K562 (cell line): ENCODE measurements around the gene ZNF618. TPM values are rescaled to one million over a fixed set of nuclear protein-coding genes. Genes with fewer than 3 reads are reported as not detected.

Source experiments
- ATAC-seq: fragments of 200-7000 bp; cut with Tn5 transposase; 3 replicates; pipeline ENCODE4 v1.9.1; 2020; ENCODE audit warnings: moderate library complexity
- BruUV-seq: library from RNA; stranded (reverse); fragments of 400-500 nt; replicated peaks from 2 replicates; lab custom pipeline; 2021; lab: Mats Ljungman, UMichigan
- CTCF ChIA-PET: fragments of 300-600 bp; formaldehyde crosslinking; extraction: SDS; loops from one replicate; lab custom pipeline; 2021; ENCODE audit warnings: low intra/inter-chr PET ratio; lab: Yijun Ruan, JAX
- POLR2A ChIA-PET: fragments of 300-600, 350-650 bp; sonication (Branson Sonifier 250); formaldehyde crosslinking; extraction: SDS; loops from one replicate; lab custom pipeline; 2021; ENCODE audit warnings: antibody characterized with exemption, inconsistent platforms; lab: Yijun Ruan, JAX
- DNase-seq, 4 experiments: peaks; one replicate each; pipeline versions ENCODE4 v3.0.0 to v3.0.0-alpha.2; 2011 to 2018; ENCODE audit warnings: low spot score in 3 of 4, mixed read lengths in 3 of 4; ENCODE audit errors: extremely low read depth in 1 of 4
- FAIRE-seq: peaks from 2 replicates; lab custom pipeline; 2011; peaks lifted over from hg19 to GRCh38; lab: Jason Lieb, UNC
- H2AFZ ChIP-seq: 2 replicates; pipeline ENCODE4 v1.6.0; 2011; ENCODE audit warnings: low read depth, low read length, control low read depth, inconsistent platforms
- H3K27ac ChIP-seq: fragments of 200-600 bp; 3 replicates; pipeline ENCODE4 v1.8.0; 2011; ENCODE audit warnings: low read depth, mild to moderate bottlenecking, control low read depth, inconsistent platforms, low read length, moderate library complexity, mixed read lengths; ENCODE audit errors: extremely low read depth
- H3K27me3 ChIP-seq, 2 experiments: fragments of 300-600 bp in 1 of 2; 2 replicates in 1 of 2; 3 replicates in 1 of 2; pipeline versions ENCODE4 v1.6.0 to v1.8.0; 2011; ENCODE audit warnings: inconsistent platforms in 2 of 2, low read length in 2 of 2, mild to moderate bottlenecking in 1 of 2, mixed read lengths in 1 of 2, moderate library complexity in 1 of 2; ENCODE audit not compliant: control insufficient read depth in 2 of 2, insufficient read depth in 2 of 2
- H3K36me3 ChIP-seq: fragments of 300-600 bp; 3 replicates; pipeline ENCODE4 v1.8.0; 2011; ENCODE audit warnings: mild to moderate bottlenecking, low read length, inconsistent platforms; ENCODE audit not compliant: control insufficient read depth, insufficient read depth
- H3K4me1 ChIP-seq, 2 experiments: fragments of 200-600 bp in 1 of 2; replicated peaks in 1 of 2; 2 replicates in 1 of 2; 3 replicates in 1 of 2; pipeline versions ENCODE4 v1.5.1 to v1.8.0; 2011; ENCODE audit warnings: inconsistent platforms in 2 of 2, low read length in 2 of 2, mild to moderate bottlenecking in 1 of 2, mixed read lengths in 1 of 2, moderate library complexity in 1 of 2; ENCODE audit not compliant: control insufficient read depth in 2 of 2, insufficient read depth in 2 of 2
- H3K4me2 ChIP-seq: 2 replicates; pipeline ENCODE4 v1.6.1; 2011; ENCODE audit warnings: low read length, control low read depth, inconsistent platforms, mixed read lengths; ENCODE audit not compliant: insufficient read depth
- H3K4me3 ChIP-seq: fragments of 200-600 bp; sonication (generic), shearing (Covaris generic); 2 replicates; pipeline ENCODE4 v1.5.1; 2016; ENCODE audit warnings: control low read depth, inconsistent platforms
- H3K79me2 ChIP-seq: fragments of 200-600 bp; 3 replicates; pipeline ENCODE4 v1.8.0; 2011; ENCODE audit warnings: low read length, inconsistent platforms; ENCODE audit not compliant: control insufficient read depth, insufficient read depth
- H3K9ac ChIP-seq, 2 experiments: 2 replicates each; pipeline versions ENCODE4 v1.6.0 to v1.6.1; 2011; ENCODE audit warnings: low read depth in 2 of 2, low read length in 2 of 2, control low read depth in 1 of 2, inconsistent platforms in 1 of 2, mild to moderate bottlenecking in 1 of 2, mixed read lengths in 1 of 2; ENCODE audit not compliant: insufficient read depth in 1 of 2
- H3K9me1 ChIP-seq: one replicate; pipeline ENCODE4 v1.6.0; 2011; ENCODE audit warnings: inconsistent platforms, mild to moderate bottlenecking, low read length, moderate library complexity; ENCODE audit not compliant: control insufficient read depth, insufficient read depth
- H3K9me3 ChIP-seq: replicated peaks from 2 replicates; pipeline ENCODE4 v1.5.1; 2011; ENCODE audit warnings: low read depth, low read length, inconsistent platforms; ENCODE audit not compliant: control insufficient read depth, insufficient read depth
- H4K20me1 ChIP-seq: replicated peaks from 2 replicates; pipeline ENCODE4 v1.6.1; 2011; ENCODE audit warnings: low read length, inconsistent platforms, mixed read lengths; ENCODE audit not compliant: control insufficient read depth, insufficient read depth
- ETV5 ChIP-seq: sonication (generic); formaldehyde crosslinking; IDR thresholded peaks from 2 replicates; pipeline ENCODE4 v1.4.0; 2020; ENCODE audit warnings: low read depth, mild to moderate bottlenecking, missing genetic modification reagents
- KLF10 ChIP-seq: fragments of 250-450 bp; sonication (Bioruptor Pico); IDR thresholded peaks from 2 replicates; pipeline ENCODE4 v1.6.1; 2021; ENCODE audit warnings: matching md5 sums
- TGIF2 ChIP-seq: sonication (generic); formaldehyde crosslinking; IDR thresholded peaks from 2 replicates; pipeline ENCODE4 v1.8.1; 2022; ENCODE audit warnings: mild to moderate bottlenecking, missing genetic modification reagents, moderate library complexity
- ZNF133 ChIP-seq: fragments of 250-450 bp; sonication (Bioruptor Pico); IDR thresholded peaks from 2 replicates; pipeline ENCODE4 v1.4.0; 2020; ENCODE audit warnings: mild to moderate bottlenecking
- ZNF57 ChIP-seq: fragments of 450-650 bp; formaldehyde crosslinking; IDR thresholded peaks from 2 replicates; pipeline ENCODE4 v1.4.0; 2020; ENCODE audit warnings: mild to moderate bottlenecking, moderate library complexity
- WGBS: fragments of 100-300 bp; shearing (Covaris generic); methylation state at CpG from one replicate; pipeline ENCODE4 v1.1.6; 2016; ENCODE audit warnings: low coverage, mixed read lengths; ENCODE audit not compliant: insufficient coverage; ENCODE audit errors: missing lambda C conversion rate; 5-methylcytosine and 5-hydroxymethylcytosine counted together
- in situ Hi-C: fragments of 300-500 bp; cut with MboI; formaldehyde crosslinking; loops from 4 replicates; pipeline ENCODE4 v1.15.0; 2018; ENCODE audit warnings: inconsistent platforms, mixed read lengths
- intact Hi-C: fragments of 100-400 bp; cut with micrococcal nuclease; formaldehyde crosslinking; loops from 2 replicates; pipeline ENCODE4 v1.14.2; 2022
- polyA plus RNA-seq, 8 experiments: library from polyadenylated mRNA; depleted of rRNA in 4 of 8; stranded (reverse) in 5 of 8; unstranded in 3 of 8; fragments of >200 nt; fragmentation: Nextera tagmentation in 2 of 8; fragmentation: Illumina TruSeq in 1 of 8; extraction: Ambion mirVana in 2 of 8; extraction: Trizol in 1 of 8; gene quantifications; 2 replicates each; pipeline versions ENCODE4 v1.2.1 to v1.2.3, GENCODE V29; 2011 to 2014; ENCODE audit warnings: inconsistent platforms in 1 of 8, missing spikeins in 1 of 8
- total RNA-seq, 7 experiments: library from RNA; depleted of rRNA in 6 of 7; stranded (reverse); fragments of >200 nt in 6 of 7; fragmentation: Illumina TruSeq in 2 of 7; extraction: Trizol in 2 of 7; gene quantifications; 2 replicates each; pipeline versions ENCODE4 v1.2.1 to v1.2.3, GENCODE V29; 2011 to 2021; ENCODE audit warnings: low replicate concordance in 1 of 7
- TF ChIP-seq, protein P1 (sequence below): fragments of 450-650 bp; IDR thresholded peaks from 2 replicates; pipeline ENCODE4 v1.6.1; 2016; ENCODE audit warnings: borderline replicate concordance
- TF ChIP-seq, protein P2 (sequence below): fragments of 250-450 bp; sonication (Bioruptor Pico); IDR thresholded peaks from 2 replicates; pipeline ENCODE4 v1.8.0; 2022; ENCODE audit warnings: inconsistent platforms

The ZNF618 gene
- total and polyA plus RNA-seq, 9 of the 15 experiments (the other 6 are each of a cell fraction or from before 2014, with no cell fraction given): 0.08 to 13.7 (median 3.4) TPM

DNA sequence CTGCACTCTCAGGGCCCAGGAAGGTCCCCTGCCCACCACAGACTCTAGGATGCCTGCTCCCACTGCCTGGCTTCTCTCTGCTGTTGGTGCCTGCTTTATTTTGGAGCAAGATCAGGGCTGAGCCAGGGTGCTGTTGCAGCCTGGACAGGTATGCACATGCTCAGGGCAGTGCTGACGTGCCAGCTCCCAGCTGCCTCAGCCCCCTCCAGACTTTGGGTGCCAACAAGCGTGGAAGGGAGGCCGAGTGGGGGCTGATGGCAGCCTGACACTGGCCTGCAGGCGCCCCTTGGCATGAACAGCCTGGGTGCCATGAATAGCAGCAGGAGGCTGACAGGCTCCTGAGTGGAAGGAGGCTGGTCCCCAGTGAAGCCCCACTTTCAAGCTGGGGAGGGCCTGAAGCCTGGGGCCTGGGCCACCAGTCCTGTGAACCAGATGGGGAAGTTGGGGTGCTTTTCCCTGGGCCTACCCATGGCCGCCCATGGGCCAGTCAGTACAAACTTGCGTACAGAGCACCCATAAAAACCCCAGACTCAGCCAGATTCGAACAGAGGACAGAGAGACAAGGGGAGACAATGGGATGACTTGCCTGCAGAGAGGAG lies 195.2 kb downstream of the ZNF618 start:
- WGBS: 2% methylated on average over 7 of the region's 7 CpGs
- BruUV-seq: no TSS peak
- H3K9me3 ChIP-seq: no peaks in the 10 kb centered on the region
- TF ChIP-seq KLF10 (CRISPR knock-in tag): no peak
- no peak for TF ChIP-seq ETV5 (CRISPR knock-in tag)
- no peak for TF ChIP-seq ZNF133 (CRISPR knock-in tag)
- TF ChIP-seq ZNF57 (CRISPR knock-in tag): no peak
- TF ChIP-seq, protein P1, sequence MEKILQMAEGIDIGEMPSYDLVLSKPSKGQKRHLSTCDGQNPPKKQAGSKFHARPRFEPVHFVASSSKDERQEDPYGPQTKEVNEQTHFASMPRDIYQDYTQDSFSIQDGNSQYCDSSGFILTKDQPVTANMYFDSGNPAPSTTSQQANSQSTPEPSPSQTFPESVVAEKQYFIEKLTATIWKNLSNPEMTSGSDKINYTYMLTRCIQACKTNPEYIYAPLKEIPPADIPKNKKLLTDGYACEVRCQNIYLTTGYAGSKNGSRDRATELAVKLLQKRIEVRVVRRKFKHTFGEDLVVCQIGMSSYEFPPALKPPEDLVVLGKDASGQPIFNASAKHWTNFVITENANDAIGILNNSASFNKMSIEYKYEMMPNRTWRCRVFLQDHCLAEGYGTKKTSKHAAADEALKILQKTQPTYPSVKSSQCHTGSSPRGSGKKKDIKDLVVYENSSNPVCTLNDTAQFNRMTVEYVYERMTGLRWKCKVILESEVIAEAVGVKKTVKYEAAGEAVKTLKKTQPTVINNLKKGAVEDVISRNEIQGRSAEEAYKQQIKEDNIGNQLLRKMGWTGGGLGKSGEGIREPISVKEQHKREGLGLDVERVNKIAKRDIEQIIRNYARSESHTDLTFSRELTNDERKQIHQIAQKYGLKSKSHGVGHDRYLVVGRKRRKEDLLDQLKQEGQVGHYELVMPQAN: no peak
- TF ChIP-seq, protein P2, sequence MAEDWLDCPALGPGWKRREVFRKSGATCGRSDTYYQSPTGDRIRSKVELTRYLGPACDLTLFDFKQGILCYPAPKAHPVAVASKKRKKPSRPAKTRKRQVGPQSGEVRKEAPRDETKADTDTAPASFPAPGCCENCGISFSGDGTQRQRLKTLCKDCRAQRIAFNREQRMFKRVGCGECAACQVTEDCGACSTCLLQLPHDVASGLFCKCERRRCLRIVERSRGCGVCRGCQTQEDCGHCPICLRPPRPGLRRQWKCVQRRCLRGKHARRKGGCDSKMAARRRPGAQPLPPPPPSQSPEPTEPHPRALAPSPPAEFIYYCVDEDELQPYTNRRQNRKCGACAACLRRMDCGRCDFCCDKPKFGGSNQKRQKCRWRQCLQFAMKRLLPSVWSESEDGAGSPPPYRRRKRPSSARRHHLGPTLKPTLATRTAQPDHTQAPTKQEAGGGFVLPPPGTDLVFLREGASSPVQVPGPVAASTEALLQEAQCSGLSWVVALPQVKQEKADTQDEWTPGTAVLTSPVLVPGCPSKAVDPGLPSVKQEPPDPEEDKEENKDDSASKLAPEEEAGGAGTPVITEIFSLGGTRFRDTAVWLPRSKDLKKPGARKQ (CRISPR knock-in tag): no peak
- TF ChIP-seq TGIF2 (CRISPR knock-in tag): no peak
- H3K4me1 ChIP-seq: no peaks in the 10 kb centered on the region; a peak in 1 of 5 replicates
- no peaks in the 10 kb centered on the region for H3K36me3 ChIP-seq
- no peak overlapping the region for H3K4me3 ChIP-seq
- H3K4me2 ChIP-seq: no peak overlapping the region
- POLR2A ChIA-PET: no interaction called here
- FAIRE-seq: no peak
- no peak overlapping the region for H3K9ac ChIP-seq
- no peak overlapping the region for H3K27ac ChIP-seq
- H4K20me1 ChIP-seq: no peaks in the 10 kb centered on the region
- DNase-seq: no peak
- CTCF ChIA-PET: no interaction called here
- no peak for ATAC-seq
- H2AFZ ChIP-seq: no peak overlapping the region
- intact Hi-C loops: no loop called here
- no peaks in the 10 kb centered on the region for H3K79me2 ChIP-seq
- no peaks in the 10 kb centered on the region for H3K9me1 ChIP-seq
- in situ Hi-C loops: no loop called here
- H3K27me3 ChIP-seq: peaks cover 0 to 9% of the 10 kb centered on the region in 2 experiments; a peak in 3 of 5 replicates
